ENCODE measurements around the gene NTNG1.
A peak's percentile ranks its signal among the peaks of the same experiment; 100 is the strongest.
"Not testable (repeated sequence)": the region's sequence is repeated elsewhere in the genome, so short reads cannot be mapped to it uniquely, and the experiment has no call there.

Gene NTNG1

DNA sequence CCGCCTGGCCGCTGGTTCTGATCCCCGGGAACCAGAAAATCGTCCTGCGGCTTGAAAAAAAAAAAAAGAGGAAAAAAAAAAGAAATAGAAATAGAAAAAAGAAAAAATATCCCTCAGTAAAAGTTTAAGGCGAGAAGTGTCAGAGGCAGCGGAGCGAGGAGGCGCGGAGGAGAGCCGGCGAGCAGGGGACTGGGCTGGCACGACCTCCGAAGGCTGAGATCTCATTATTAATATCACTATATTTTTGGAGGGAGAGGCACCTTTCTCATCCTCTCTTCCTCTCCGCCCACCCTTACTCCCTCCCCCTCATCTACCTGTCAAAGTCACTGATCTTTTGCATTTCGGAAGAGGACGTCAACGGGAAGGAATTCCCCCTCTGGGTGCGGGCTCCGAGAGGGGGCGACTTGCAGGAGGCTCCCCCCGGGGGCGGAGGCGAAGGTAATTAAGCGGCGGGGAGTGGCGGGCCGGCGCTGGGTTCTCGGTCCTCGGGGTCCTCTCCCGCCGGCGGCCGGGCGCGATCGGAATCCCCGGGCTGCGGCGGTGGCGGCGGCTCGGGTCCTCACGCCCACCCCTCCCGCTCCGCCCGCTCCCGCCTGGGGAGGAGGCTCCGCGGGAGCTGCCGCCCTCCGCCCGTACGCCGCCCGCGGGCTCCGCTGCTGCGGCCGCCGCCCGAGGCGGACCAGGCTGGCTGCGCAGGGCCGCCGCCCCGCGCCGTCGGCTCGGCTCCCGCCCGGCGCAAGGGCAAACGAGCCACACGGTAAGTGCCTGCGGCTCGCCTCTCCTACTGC, at the start of gene NTNG1:
Gene NTNG1, plus strand, starts transcription at position 337 of the 788 bp plus-strand sequence.
- no peak for DNase-seq

GRCh38 chr1:107091418-107091817, 49.4 kb upstream of the NTNG1 start:
- no peak for DNase-seq

- not testable (repeated sequence) for DNase-seq
Measured at GRCh38 chr1:107093395-107093794, 47.4 kb upstream of the NTNG1 start.

DNA sequence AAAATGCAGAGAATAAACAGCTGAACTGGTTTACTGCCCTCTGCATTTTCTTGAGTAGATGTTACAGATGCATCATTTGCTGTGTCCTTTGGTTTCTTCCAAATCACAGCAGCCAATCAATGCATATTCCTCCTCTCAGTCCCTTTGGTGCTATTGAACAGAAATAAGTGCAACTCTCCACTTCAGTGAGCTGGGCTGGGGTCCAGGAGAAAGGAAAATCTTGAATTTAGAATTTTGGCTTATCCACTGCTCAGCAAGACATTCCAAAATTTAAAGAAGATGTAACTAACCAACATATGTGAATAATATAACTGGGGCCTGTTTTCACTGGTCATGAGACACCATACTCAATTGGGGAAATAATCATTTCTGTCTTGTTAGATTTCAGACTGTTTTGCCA, 45.2 kb upstream of the NTNG1 start:
- DNase-seq: no peak

DNA sequence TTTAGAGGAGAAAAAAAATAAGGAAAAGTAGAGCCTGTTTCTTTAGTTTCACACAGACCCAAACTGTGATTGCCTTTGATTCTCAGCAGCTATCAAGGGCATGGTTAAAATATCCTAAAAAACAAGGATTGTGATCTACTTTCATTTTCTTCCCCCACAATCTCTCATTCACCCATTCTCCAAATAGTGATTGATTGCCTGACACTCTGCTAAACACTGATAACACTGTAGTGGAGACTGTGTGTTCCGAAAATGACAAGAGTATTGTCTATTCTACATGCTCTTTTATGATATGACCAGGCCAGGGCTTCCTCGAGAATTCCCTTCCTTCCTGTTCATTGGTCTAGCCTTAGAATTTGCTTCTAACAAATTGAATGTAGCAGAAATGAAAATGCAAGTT, 44.1 kb upstream of the NTNG1 start:
- no peak for DNase-seq

DNA sequence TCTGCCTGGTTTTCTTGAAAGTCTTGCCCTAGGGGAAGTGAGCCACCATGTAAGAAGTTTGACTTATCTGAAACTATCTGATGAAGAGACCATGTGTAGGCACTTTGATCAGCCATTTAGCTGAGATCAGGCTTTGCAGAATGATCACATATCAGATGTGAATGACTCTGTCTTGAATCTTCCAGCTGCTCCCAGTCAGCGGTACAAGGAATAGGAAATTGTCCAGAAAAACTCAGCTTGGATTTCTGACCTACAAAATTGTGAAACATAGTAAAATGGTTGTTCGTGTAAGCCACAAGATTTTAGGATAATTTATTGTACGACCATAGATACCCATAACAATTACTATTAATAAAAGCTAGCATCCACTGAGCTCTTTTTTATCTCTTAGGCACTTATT, 41.9 kb upstream of the NTNG1 start:
- DNase-seq: no peak

GRCh38 chr1:107100331-107100984, 40.4 kb upstream of the NTNG1 start:
- DNase-seq: no peak

DNA sequence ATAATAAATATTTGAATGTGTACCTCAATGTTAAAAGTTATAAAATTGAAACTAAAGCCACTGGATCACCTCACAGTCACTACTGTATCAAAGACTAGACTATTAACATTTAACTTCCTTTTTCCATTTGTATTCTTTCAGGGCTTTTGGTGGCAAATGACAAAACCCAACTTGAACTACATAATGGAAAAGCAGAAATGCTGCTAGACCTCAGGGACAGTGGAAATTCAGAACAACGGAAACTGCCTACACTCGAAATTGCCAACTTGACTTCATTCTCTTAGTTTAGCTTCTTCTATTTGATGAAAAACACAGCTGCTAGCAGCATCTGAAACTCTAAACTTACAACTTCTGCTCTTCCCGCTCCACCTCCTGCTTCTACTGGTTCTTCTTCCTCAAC, 34.9 kb upstream of the NTNG1 start:
- DNase-seq: no peak

- DNase-seq: no peak
Measured at GRCh38 chr1:107110326-107110725, 30.5 kb upstream of the NTNG1 start.

DNA sequence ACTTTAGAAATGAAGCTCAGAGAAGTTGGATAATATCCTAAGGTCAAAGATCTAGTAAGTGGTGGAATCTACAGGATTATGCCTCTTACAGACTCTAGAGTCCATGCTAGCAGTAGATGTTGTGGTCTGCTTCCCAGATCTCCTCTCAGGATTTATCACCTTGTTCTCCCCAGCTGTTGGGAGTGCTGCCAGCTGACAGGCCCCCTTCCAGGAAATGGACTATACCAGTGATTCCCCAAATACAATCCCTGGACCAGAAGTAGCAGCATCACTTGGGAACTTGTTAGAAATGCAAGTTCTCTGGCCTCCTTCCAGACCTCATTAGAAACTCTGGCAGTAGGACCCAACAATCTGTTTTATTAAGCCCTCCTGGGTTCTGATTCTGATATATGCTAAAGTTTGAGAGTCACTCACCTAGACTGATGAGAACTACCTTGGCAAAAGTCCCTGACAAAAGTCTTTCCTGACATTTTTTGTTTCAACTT, 24.5 kb upstream of the NTNG1 start:
- DNase-seq: no peak

DNA sequence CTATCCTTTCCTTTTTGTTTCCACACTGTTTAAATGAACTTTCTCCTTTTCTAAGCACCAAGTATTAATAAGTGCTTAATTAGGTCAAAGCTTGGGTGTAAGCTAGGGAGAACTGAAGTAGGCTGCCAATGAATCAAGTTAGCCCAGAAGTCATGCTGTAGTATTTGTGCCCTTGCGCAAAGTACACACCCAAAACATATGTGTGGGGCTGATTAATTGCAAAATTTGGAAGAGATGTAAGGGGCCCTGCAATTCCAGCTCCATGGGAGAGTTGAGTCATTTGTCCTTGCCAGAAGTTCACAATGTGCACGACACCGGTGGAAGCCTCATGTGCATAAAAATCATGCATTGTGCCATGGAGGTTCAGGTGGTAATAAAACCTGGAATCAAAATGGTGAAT, 18.6 kb upstream of the NTNG1 start:
- no peak for DNase-seq

DNA sequence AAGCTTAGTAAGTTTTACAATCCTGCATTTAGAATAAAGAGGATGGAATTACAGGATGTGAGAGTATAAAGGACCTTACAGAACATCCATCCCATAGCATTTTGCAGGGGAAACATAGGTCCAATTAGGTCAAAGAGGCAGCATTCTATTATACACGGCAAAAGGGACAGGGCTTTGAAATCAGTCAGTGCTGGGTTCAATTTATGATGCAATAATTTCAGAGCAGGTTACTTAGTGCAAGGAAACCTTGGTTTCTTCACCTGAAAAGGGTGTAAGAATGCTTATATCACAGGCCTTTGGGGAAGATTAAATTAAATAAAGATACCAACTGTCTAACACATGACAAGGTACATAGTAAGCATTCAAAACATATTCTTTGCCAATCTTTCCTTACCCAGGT, 17.1 kb upstream of the NTNG1 start:
- DNase-seq: no peak

DNA sequence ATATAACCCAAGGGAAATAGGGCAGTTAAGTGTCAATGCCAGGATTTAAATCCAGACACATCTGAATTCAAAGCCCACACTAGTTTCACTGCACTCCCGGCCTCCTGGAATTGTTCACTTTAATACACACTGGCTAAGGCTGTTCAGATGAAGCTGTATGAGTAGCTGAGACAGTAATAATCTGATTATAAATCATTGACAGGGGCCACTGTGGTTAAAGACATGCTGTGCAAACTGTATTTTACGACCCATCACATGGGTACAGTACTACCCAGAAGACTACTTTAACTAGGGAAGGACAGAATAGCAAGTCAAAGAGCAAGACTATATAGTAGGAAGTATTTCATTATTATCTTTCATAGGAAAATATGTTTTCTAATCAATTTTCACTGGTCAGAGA, 16.1 kb upstream of the NTNG1 start:
- no peak for DNase-seq

DNA sequence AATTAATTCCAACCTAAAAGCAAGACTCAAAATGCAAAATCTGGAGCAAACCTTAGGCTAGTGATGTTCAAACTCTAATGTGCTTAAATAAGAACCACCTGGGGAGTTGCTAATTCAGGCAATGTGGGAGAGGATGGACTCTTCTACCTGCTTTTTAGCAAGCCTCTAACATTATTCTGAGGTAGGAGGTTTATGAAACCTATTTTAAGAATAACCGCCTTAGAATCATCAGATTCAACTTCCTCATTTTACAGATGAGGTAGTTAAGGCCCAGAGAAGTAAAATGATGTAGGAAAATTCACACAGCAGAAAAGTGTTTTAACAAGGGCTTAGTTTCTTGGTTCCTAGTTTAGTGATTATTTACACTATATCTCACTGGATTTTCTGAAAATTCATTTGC, 8.6 kb upstream of the NTNG1 start:
- no peak for DNase-seq

- DNase-seq: no peak
Measured at GRCh38 chr1:107132780-107133179, 8.1 kb upstream of the NTNG1 start.

GRCh38 chr1:107135463-107135862, 5.4 kb upstream of the NTNG1 start:
- no peak for DNase-seq

DNA sequence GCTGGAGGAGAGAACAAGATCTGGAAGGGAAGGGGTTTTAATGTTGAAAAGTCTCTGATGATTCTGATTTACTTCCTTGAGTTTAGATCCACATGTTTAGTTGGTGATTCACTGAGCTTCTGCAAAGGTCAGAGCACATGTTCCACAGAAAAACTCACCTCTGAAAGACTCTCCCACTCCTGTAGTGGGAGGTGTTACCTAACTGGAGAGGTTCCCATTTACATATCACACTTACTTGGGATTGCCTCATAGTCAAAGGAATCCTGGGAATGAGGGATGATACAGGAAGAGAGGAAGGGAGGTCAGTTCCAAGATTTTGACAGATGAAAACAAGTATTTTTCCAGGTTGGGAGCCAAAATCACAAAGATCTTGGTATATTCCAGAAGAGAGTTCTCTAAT, 2.7 kb upstream of the NTNG1 start:
- no peak for DNase-seq

GRCh38 chr1:107138767-107139445, 1.9 kb upstream of the NTNG1 start:
- no peak for DNase-seq

GRCh38 chr1:107139833-107140702, 771 bp upstream of the NTNG1 start:
- peak; percentile 5 for DNase-seq

- DNase-seq: no peak
Measured at GRCh38 chr1:107141491-107142126, 770 bp downstream of the NTNG1 start.

- DNase-seq: no peak
Measured at GRCh38 chr1:107142140-107142542, 1.3 kb downstream of the NTNG1 start.

DNA sequence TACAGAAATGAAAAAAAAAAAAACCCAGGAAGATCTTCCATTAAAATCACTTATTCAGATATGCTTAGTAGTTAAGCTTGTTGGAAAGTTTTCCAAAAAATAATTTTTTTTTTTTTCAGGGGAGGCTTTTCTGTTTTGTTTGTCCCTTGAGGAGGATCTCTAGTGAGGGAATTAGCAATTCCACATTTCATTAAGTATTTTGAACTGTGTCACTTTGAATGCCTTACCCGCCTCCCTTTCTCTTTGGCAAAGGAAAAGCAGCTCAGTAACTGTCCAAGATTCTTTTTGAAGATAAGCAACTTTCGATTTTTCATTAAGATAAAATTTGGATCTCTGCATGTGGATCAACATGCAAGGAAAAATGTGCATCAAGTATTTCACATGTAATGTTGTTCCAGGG, 1.8 kb downstream of the NTNG1 start:
- no peak for DNase-seq
